ENCODE results near the gene NLN. TPM values are rescaled to one million over a fixed set of nuclear protein-coding genes. Genes with fewer than 3 reads are reported as not detected.

The NLN gene
- total and polyA plus RNA-seq, 2 experiments from 2014 or later, result 16.4 to 24.3 TPM

DNA sequence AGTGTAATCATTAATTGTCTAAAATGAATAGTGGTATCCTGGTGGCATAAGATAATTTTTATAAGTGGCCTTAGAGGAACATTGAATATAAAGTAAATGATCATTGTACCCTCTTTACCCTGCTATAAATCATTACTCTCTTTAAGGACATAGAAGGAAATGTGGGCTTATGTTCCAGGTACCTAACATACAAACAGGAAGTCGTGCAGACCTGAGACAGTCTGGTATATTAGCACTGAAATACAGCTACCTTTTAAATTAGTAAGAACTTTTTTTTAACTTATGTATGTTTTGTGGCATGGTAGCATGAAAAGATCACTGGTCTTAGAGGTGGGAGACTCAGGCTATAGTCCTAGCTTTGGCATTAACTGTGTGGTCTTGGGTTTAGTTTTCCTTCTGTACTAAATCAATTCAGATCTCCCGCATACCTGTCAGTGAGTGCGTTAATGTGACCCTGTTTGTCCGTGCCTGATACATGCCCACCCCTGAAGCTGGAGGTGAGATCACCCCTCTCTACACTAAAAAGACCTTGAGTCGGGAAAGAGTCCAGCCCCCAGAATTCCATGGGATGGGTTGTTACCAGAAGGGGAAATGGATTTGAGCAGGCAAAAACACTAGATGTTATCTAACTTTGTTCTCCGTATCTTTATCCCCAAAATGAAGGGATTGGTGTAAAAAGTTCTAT lies 145.0 kb downstream of the NLN start:
- Histone ChIP-seq H3K4me3 (no peak overlapping the region), H3K27ac (no peak overlapping the region), H4K20me1 (ENCODE audit: insufficient read depth, poor library complexity, severe bottlenecking) (no peaks in the 10 kb centered on the region), H3K9me2 (replicated peaks; ENCODE audit: insufficient read depth) (no peaks in the 10 kb centered on the region), H3K79me2 (no peaks in the 10 kb centered on the region), H2AFZ (no peak overlapping the region), H3K4me2 (no peak overlapping the region), H3K4me1 (ENCODE audit: insufficient read depth) (no peaks in the 10 kb centered on the region), H3K36me3 (replicated peaks; ENCODE audit: insufficient read depth, low read depth) (no peaks in the 10 kb centered on the region), H3K27me3 (no peaks in the 10 kb centered on the region), H3K9me3 (ENCODE audit: low read depth) (no peaks in the 10 kb centered on the region)
- TF ChIP-seq EZH2 (IDR thresholded peaks at IDR 0.05; ENCODE audit: borderline replicate concordance) (no peak), EZH2phosphoT487 (IDR thresholded peaks at IDR 0.05; ENCODE audit: low read depth, severe bottlenecking, unreplicated experiment) (no peak)
- TF ChIP-seq, protein P1, sequence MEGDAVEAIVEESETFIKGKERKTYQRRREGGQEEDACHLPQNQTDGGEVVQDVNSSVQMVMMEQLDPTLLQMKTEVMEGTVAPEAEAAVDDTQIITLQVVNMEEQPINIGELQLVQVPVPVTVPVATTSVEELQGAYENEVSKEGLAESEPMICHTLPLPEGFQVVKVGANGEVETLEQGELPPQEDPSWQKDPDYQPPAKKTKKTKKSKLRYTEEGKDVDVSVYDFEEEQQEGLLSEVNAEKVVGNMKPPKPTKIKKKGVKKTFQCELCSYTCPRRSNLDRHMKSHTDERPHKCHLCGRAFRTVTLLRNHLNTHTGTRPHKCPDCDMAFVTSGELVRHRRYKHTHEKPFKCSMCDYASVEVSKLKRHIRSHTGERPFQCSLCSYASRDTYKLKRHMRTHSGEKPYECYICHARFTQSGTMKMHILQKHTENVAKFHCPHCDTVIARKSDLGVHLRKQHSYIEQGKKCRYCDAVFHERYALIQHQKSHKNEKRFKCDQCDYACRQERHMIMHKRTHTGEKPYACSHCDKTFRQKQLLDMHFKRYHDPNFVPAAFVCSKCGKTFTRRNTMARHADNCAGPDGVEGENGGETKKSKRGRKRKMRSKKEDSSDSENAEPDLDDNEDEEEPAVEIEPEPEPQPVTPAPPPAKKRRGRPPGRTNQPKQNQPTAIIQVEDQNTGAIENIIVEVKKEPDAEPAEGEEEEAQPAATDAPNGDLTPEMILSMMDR (IDR thresholded peaks at IDR 0.05; ENCODE audit: poor library complexity), result no peak
- WGBS (ENCODE audit: low lambda C conversion rate, missing lambda C conversion rate), result 84% methylated on average over 6 of the region's 6 CpGs
- no peak for DNase-seq (ENCODE audit: low spot score)

DNA sequence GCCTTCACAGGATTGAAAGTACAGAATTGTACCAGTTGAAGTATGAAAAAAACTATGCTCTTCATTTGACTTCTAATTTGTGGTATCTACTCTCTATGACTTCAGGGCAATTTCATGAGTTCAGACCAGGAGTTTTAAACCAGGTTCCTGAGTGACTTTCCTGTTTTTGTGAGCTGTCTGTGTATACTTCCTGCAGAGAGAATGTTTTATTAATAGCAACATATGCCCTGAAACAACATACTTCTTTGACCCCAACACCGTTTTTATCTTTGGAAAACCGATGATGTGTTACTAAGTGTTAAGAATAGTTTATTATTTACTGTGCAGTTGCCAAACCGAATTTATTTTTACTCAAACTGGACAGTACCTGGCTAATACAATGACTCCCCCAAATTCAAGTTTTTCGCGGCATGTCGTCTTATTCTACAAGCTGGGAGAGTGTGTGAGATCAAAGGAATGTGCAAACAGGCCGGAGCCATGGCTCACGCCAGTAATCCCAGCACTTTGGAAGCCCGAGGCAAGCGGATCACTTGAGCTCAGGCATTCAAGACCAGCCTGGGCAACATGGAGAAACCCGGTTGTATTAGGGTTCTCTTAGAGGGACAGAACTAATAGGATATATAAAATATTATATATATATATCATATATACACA lies 145.7 kb downstream of the NLN start:
- Histone ChIP-seq H3K27ac (no peak overlapping the region), H3K4me1 (ENCODE audit: insufficient read depth) (no peaks in the 10 kb centered on the region), H2AFZ (no peak overlapping the region), H3K9me2 (replicated peaks; ENCODE audit: insufficient read depth) (no peaks in the 10 kb centered on the region), H3K79me2 (no peaks in the 10 kb centered on the region), H3K36me3 (replicated peaks; ENCODE audit: insufficient read depth, low read depth) (no peaks in the 10 kb centered on the region), H4K20me1 (ENCODE audit: insufficient read depth, poor library complexity, severe bottlenecking) (no peaks in the 10 kb centered on the region), H3K9me3 (ENCODE audit: low read depth) (no peaks in the 10 kb centered on the region), H3K4me2 (no peak overlapping the region), H3K4me3 (no peak overlapping the region), H3K27me3 (no peaks in the 10 kb centered on the region)
- no peak for DNase-seq (ENCODE audit: low spot score)
- TF ChIP-seq EZH2phosphoT487 (IDR thresholded peaks at IDR 0.05; ENCODE audit: low read depth, severe bottlenecking, unreplicated experiment) (no peak), EZH2 (IDR thresholded peaks at IDR 0.05; ENCODE audit: borderline replicate concordance) (no peak)
- TF ChIP-seq, protein P1 (IDR thresholded peaks at IDR 0.05; ENCODE audit: poor library complexity), result no peak
- WGBS (ENCODE audit: low lambda C conversion rate, missing lambda C conversion rate), result 75% methylated on average over 11 of the region's 11 CpGs

DNA sequence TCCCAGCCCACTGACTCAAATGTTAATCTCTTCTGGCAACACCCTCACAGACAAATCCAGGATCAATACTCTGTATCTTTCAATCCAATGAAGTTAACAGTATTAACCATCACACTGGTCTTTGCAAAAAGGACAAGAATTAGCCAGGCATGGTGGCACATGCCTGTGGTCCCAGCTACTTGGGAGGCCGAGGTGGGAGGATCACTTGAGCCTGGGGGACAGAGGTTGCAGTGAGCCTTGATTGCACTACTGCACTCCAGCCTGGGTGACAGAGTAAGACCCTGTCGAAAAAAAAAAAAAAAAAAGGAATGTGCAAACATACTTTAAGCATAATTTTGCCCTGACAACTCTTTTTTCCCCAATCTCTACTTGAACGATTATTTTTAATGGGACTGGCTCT lies 146.5 kb downstream of the NLN start:
- no peak overlapping the region for H3K4me3 ChIP-seq
- no peak overlapping the region for H3K4me2 ChIP-seq
- TF ChIP-seq, protein P1 (IDR thresholded peaks at IDR 0.05; ENCODE audit: poor library complexity), result no peak
- no peak for TF ChIP-seq EZH2 (IDR thresholded peaks at IDR 0.05; ENCODE audit: borderline replicate concordance)
- TF ChIP-seq EZH2phosphoT487 (IDR thresholded peaks at IDR 0.05; ENCODE audit: low read depth, severe bottlenecking, unreplicated experiment), result no peak
- H3K9me3 ChIP-seq (ENCODE audit: low read depth), result no peaks in the 10 kb centered on the region
- H2AFZ ChIP-seq, result no peak overlapping the region
- no peaks in the 10 kb centered on the region for H3K4me1 ChIP-seq (ENCODE audit: insufficient read depth)
- WGBS (ENCODE audit: low lambda C conversion rate, missing lambda C conversion rate), result 89% methylated on average over 3 of the region's 3 CpGs
- no peaks in the 10 kb centered on the region for H3K79me2 ChIP-seq
- H3K36me3 ChIP-seq (replicated peaks; ENCODE audit: insufficient read depth, low read depth), result no peaks in the 10 kb centered on the region
- no peaks in the 10 kb centered on the region for H3K27me3 ChIP-seq
- no peaks in the 10 kb centered on the region for H3K9me2 ChIP-seq (replicated peaks; ENCODE audit: insufficient read depth)
- no peaks in the 10 kb centered on the region for H4K20me1 ChIP-seq (ENCODE audit: insufficient read depth, poor library complexity, severe bottlenecking)
- no peak overlapping the region for H3K27ac ChIP-seq
- DNase-seq (ENCODE audit: low spot score), result no peak

All from hepatocyte (in vitro differentiated cells).